GM10266 (cell line): ENCODE data around the gene EXOC3L1.
A peak's percentile ranks its signal among the peaks of the same experiment; 100 is the strongest.

Experiments used
- DNase-seq: peaks from one replicate; pipeline ENCODE4 v3.0.0; 2012; ENCODE audit errors: extremely low spot score
- TF ChIP-seq, protein P1 (sequence below): IDR thresholded peaks from 2 replicates; pipeline ENCODE4 v1.5.1; 2012; ENCODE audit warnings: mild to moderate bottlenecking, low read depth; ENCODE audit not compliant: control insufficient read depth, insufficient read depth; ENCODE audit errors: missing control alignments

The EXOC3L1 gene

DNA sequence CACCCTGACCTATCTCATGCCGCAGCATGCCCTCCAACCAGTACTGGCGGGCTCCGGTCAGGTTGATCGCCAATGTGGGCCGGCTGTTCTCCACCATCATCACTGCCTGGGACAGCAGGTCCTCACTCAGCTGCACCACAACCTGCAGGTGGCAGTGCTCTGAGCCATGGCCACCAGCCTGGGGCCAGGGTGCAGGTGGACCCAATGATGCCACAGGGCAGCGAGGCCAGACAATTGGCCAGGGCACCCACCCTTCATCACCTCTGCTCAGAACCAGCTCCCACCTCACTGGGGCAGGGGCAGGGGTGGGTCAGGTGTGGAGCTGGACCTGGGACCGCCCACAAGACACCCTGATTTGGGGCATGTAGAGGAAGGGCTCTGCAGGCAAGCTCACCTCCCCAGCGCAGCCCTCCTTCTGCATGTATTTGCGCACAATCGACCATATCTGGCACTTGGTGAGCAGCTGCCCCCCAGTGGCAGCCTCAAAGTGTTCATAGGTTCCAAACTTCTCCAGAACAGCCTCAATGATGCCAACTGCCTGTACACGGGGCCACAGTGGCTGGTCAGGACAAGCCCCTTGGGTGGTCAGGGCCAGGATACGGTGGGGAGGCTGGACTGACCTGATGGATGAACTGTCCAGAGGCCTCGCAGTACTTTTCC, 10.4 kb downstream of the EXOC3L1 start:
- no peak for DNase-seq
- TF ChIP-seq, protein P1, sequence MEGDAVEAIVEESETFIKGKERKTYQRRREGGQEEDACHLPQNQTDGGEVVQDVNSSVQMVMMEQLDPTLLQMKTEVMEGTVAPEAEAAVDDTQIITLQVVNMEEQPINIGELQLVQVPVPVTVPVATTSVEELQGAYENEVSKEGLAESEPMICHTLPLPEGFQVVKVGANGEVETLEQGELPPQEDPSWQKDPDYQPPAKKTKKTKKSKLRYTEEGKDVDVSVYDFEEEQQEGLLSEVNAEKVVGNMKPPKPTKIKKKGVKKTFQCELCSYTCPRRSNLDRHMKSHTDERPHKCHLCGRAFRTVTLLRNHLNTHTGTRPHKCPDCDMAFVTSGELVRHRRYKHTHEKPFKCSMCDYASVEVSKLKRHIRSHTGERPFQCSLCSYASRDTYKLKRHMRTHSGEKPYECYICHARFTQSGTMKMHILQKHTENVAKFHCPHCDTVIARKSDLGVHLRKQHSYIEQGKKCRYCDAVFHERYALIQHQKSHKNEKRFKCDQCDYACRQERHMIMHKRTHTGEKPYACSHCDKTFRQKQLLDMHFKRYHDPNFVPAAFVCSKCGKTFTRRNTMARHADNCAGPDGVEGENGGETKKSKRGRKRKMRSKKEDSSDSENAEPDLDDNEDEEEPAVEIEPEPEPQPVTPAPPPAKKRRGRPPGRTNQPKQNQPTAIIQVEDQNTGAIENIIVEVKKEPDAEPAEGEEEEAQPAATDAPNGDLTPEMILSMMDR = peak; percentile 30

- DNase-seq = no peak
- TF ChIP-seq, protein P1 = no peak
Measured at GRCh38 chr16:67177743-67178699, 11.9 kb downstream of the EXOC3L1 start.

DNA sequence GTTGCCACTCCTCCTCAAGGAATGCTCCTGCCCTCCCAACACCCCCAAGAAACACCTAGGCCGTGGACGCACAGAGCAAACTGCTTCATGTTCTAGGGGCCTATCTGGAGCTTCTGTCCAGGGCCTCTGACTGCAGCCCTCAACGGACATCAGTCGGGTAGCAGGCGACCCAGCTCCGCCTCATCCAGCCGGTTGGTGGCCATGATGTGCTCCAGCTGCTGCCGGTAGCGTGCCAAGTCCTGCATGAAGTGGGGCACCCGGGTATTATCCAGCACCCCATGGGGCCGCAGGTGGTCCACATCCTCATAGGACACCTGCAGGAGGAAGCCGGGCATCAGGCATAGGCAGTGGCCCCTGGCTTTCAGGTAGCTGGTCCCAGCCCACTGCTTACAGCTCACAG, 13.3 kb downstream of the EXOC3L1 start:
- no peak for DNase-seq
- TF ChIP-seq, protein P1 = no peak

GRCh38 chr16:67174706-67175231, 15.2 kb downstream of the EXOC3L1 start:
- TF ChIP-seq, protein P1 = no peak
- no peak for DNase-seq

GRCh38 chr16:67173808-67174705, 15.9 kb downstream of the EXOC3L1 start:
- TF ChIP-seq, protein P1 = peak; percentile 29
- peak; percentile 79 for DNase-seq

- TF ChIP-seq, protein P1 = no peak
- DNase-seq = no peak
Measured at GRCh38 chr16:67173323-67173722, 16.6 kb downstream of the EXOC3L1 start.
